Stimulated activated naive CD8-positive, alpha-beta T cell treated with anti-CD3 and anti-CD28 coated beads, Interleukin-15, Interleukin-2, amounts not matched to agents 100 U/mL and 50 U/mL, for 24 hours (primary cell): ENCODE results near the gene SCAPER.
"Not testable (repeated sequence)": the region's sequence is repeated elsewhere in the genome, so short reads cannot be mapped to it uniquely, and the experiment has no call there.

Source experiments
- ATAC-seq: fragments of 150-1000 bp; cut with Tn5 transposase; one replicate; pipeline ENCODE4 v1.10.0; 2021
- DNase-seq: peaks from one replicate; pipeline ENCODE4 v3.0.0; 2021

SCAPER gene

GRCh38 chr15:76904461-76905012 lies 603 bp downstream of the SCAPER start:
- DNase-seq = peak; percentile 21
- ATAC-seq = no peak

GRCh38 chr15:76903251-76903681 lies 1.9 kb downstream of the SCAPER start:
- ATAC-seq = no peak
- no peak for DNase-seq

- ATAC-seq (no peak), DNase-seq (no peak)
Observed at GRCh38 chr15:76901965-76902364, 3.2 kb downstream of the SCAPER start.

- DNase-seq, ATAC-seq: not testable (repeated sequence)
Observed at GRCh38 chr15:76899931-76900310, 5.2 kb downstream of the SCAPER start.

- ATAC-seq = not testable (repeated sequence)
Observed at GRCh38 chr15:76899176-76899930, 5.8 kb downstream of the SCAPER start.

GRCh38 chr15:76898102-76898501 lies 7.0 kb downstream of the SCAPER start:
- DNase-seq = no peak
- ATAC-seq = no peak

More at GRCh38 chr15:76899176-76899930, 5.8 kb downstream of the SCAPER start:
- not testable (repeated sequence) for DNase-seq

GRCh38 chr15:76894174-76894573 lies 11.0 kb downstream of the SCAPER start:
- DNase-seq = no peak
- no peak for ATAC-seq

GRCh38 chr15:76892836-76893235 lies 12.3 kb downstream of the SCAPER start:
- DNase-seq, ATAC-seq: not testable (repeated sequence)

GRCh38 chr15:76887280-76888141 lies 17.6 kb downstream of the SCAPER start:
- ATAC-seq, DNase-seq: not testable (repeated sequence)

- no peak for DNase-seq
- no peak for ATAC-seq
Observed at GRCh38 chr15:76885212-76885611, 19.9 kb downstream of the SCAPER start.

GRCh38 chr15:76875911-76876310 lies 29.2 kb downstream of the SCAPER start:
- DNase-seq (no peak), ATAC-seq (no peak)

GRCh38 chr15:76873066-76873465 lies 32.1 kb downstream of the SCAPER start:
- DNase-seq, ATAC-seq: not testable (repeated sequence)

- ATAC-seq (peak; percentile 75), DNase-seq (no peak)
Observed at GRCh38 chr15:76871930-76872329, 33.2 kb downstream of the SCAPER start.

- DNase-seq (no peak), ATAC-seq (no peak)
Observed at GRCh38 chr15:76868740-76869139, 36.4 kb downstream of the SCAPER start.

- ATAC-seq (no peak), DNase-seq (no peak)
Observed at GRCh38 chr15:76866716-76867321, 38.3 kb downstream of the SCAPER start.

GRCh38 chr15:76866008-76866407 lies 39.1 kb downstream of the SCAPER start:
- DNase-seq (no peak), ATAC-seq (no peak)

- ATAC-seq (peak; percentile 85), DNase-seq (no peak)
Observed at GRCh38 chr15:76865548-76865991, 39.6 kb downstream of the SCAPER start.

- DNase-seq (no peak), ATAC-seq (no peak)
Observed at GRCh38 chr15:76864586-76864985, 40.6 kb downstream of the SCAPER start.

- DNase-seq = no peak
- ATAC-seq = no peak
Observed at GRCh38 chr15:76863693-76864092, 41.4 kb downstream of the SCAPER start.

- ATAC-seq = no peak
Observed at GRCh38 chr15:76863123-76863522, 42.0 kb downstream of the SCAPER start.

GRCh38 chr15:76861815-76862397 lies 43.2 kb downstream of the SCAPER start:
- DNase-seq = no peak
- ATAC-seq = no peak

More at GRCh38 chr15:76863123-76863522, 42.0 kb downstream of the SCAPER start:
- no peak for DNase-seq

- no peak for DNase-seq
- no peak for ATAC-seq
Observed at GRCh38 chr15:76860201-76860600, 44.9 kb downstream of the SCAPER start.
